NCI-H2107 treated with DMSO at 0.1 percent for 48 hours (cell line): ENCODE measurements around the gene IGSF3.
A peak's percentile ranks its signal among the peaks of the same experiment; 100 is the strongest.

Experiments used
- DNase-seq: peaks from one replicate; lab custom pipeline; 2025; ENCODE audit not compliant: unreplicated experiment; lab: John Stamatoyannopoulos, UW

The IGSF3 gene

GRCh38 chr1:116686723-116687352 lies 19.3 kb upstream of the IGSF3 start:
- no peak for DNase-seq

GRCh38 chr1:116686175-116686574 lies 18.6 kb upstream of the IGSF3 start:
- no peak for DNase-seq

- no peak for DNase-seq
Observed at GRCh38 chr1:116684575-116684974, 17.0 kb upstream of the IGSF3 start.

- DNase-seq = no peak
Observed at GRCh38 chr1:116682641-116683221, 15.2 kb upstream of the IGSF3 start.

- DNase-seq = no peak
Observed at GRCh38 chr1:116681343-116681899, 13.9 kb upstream of the IGSF3 start.

- no peak for DNase-seq
Observed at GRCh38 chr1:116680752-116681151, 13.2 kb upstream of the IGSF3 start.

GRCh38 chr1:116679828-116680628 lies 12.5 kb upstream of the IGSF3 start:
- DNase-seq = no peak

GRCh38 chr1:116679091-116679827 lies 11.7 kb upstream of the IGSF3 start:
- no peak for DNase-seq

GRCh38 chr1:116678732-116679090 lies 11.2 kb upstream of the IGSF3 start:
- DNase-seq = no peak

- DNase-seq = no peak
Observed at GRCh38 chr1:116677474-116678062, 10.0 kb upstream of the IGSF3 start.

GRCh38 chr1:116676291-116676690 lies 8.8 kb upstream of the IGSF3 start:
- DNase-seq = no peak

- no peak for DNase-seq
Observed at GRCh38 chr1:116674751-116675150, 7.2 kb upstream of the IGSF3 start.

GRCh38 chr1:116674011-116674531 lies 6.5 kb upstream of the IGSF3 start:
- no peak for DNase-seq

- no peak for DNase-seq
Observed at GRCh38 chr1:116671912-116672311, 4.4 kb upstream of the IGSF3 start.

- DNase-seq = no peak
Observed at GRCh38 chr1:116671072-116671760, 3.7 kb upstream of the IGSF3 start.

GRCh38 chr1:116668277-116668676 lies 744 bp upstream of the IGSF3 start:
- DNase-seq = no peak

- DNase-seq = no peak
Observed at GRCh38 chr1:116667078-116667574, 407 bp downstream of the IGSF3 start.

GRCh38 chr1:116666187-116667077 lies 1.1 kb downstream of the IGSF3 start:
- peak; percentile 16 for DNase-seq

- DNase-seq = no peak
Observed at GRCh38 chr1:116664978-116665371, 2.6 kb downstream of the IGSF3 start.
